ENCODE results near the gene SEZ6.
A peak's percentile ranks its signal among the peaks of the same experiment; 100 is the strongest.

Gene SEZ6

GRCh38 chr17:28947639-28948038, 58.2 kb downstream of the SEZ6 start:
- no peak for TF ChIP-seq CTCF (IDR thresholded peaks at IDR 0.05; ENCODE audit: low read depth, low read length, missing control alignments)
- H3K4me3 ChIP-seq (ENCODE audit: low read depth, low read length), result no peak overlapping the region; the same call in 1 of the 2 replicates
- DNase-seq (ENCODE audit: low read depth), result no peak

GRCh38 chr17:28946239-28946638, 59.6 kb downstream of the SEZ6 start:
- H3K4me3 ChIP-seq (ENCODE audit: low read depth, low read length), result no peak overlapping the region
- DNase-seq (ENCODE audit: low read depth), result no peak
- no peak for TF ChIP-seq CTCF (IDR thresholded peaks at IDR 0.05; ENCODE audit: low read depth, low read length, missing control alignments)

- H3K4me3 ChIP-seq (ENCODE audit: low read depth, low read length), result peak overlapping the region; percentile 11; the same call in 1 of the 2 replicates
- DNase-seq (ENCODE audit: low read depth), result no peak
- no peak for TF ChIP-seq CTCF (IDR thresholded peaks at IDR 0.05; ENCODE audit: low read depth, low read length, missing control alignments)
Observed at GRCh38 chr17:28944862-28945741, 60.7 kb downstream of the SEZ6 start.

- TF ChIP-seq CTCF (IDR thresholded peaks at IDR 0.05; ENCODE audit: low read depth, low read length, missing control alignments), result no peak
- no peak for DNase-seq (ENCODE audit: low read depth)
- H3K4me3 ChIP-seq (ENCODE audit: low read depth, low read length), result no peak overlapping the region
Observed at GRCh38 chr17:28944343-28944742, 61.5 kb downstream of the SEZ6 start.

- H3K4me3 ChIP-seq (ENCODE audit: low read depth, low read length), result no peak overlapping the region
- no peak for DNase-seq (ENCODE audit: low read depth)
- no peak for TF ChIP-seq CTCF (IDR thresholded peaks at IDR 0.05; ENCODE audit: low read depth, low read length, missing control alignments)
Observed at GRCh38 chr17:28942925-28943324, 62.9 kb downstream of the SEZ6 start.

GRCh38 chr17:28941251-28941650, 64.6 kb downstream of the SEZ6 start:
- no peak for DNase-seq (ENCODE audit: low read depth)
- no peak for TF ChIP-seq CTCF (IDR thresholded peaks at IDR 0.05; ENCODE audit: low read depth, low read length, missing control alignments)

GRCh38 chr17:28940675-28941074, 65.2 kb downstream of the SEZ6 start:
- no peak for DNase-seq (ENCODE audit: low read depth)
- TF ChIP-seq CTCF (IDR thresholded peaks at IDR 0.05; ENCODE audit: low read depth, low read length, missing control alignments), result no peak
- no peak overlapping the region for H3K4me3 ChIP-seq (ENCODE audit: low read depth, low read length)

More at GRCh38 chr17:28941251-28941650, 64.6 kb downstream of the SEZ6 start:
- no peak overlapping the region for H3K4me3 ChIP-seq (ENCODE audit: low read depth, low read length)
